WI38 (cell line): ENCODE results near the gene CCDC184.
"Not testable (repeated sequence)": the region's sequence is repeated elsewhere in the genome, so short reads cannot be mapped to it uniquely, and the experiment has no call there.

ENCODE experiments used
- H3K4me3 ChIP-seq: 2 replicates; pipeline ENCODE4 v1.5.1; 2011; ENCODE audit warnings: low read depth, mild to moderate bottlenecking, control low read depth, low read length
- TF ChIP-seq, protein P1 (sequence below): IDR thresholded peaks from 2 replicates; pipeline ENCODE4 v1.5.1; 2012; ENCODE audit warnings: low read depth, mild to moderate bottlenecking, control low read depth, low read length

Gene CCDC184

DNA sequence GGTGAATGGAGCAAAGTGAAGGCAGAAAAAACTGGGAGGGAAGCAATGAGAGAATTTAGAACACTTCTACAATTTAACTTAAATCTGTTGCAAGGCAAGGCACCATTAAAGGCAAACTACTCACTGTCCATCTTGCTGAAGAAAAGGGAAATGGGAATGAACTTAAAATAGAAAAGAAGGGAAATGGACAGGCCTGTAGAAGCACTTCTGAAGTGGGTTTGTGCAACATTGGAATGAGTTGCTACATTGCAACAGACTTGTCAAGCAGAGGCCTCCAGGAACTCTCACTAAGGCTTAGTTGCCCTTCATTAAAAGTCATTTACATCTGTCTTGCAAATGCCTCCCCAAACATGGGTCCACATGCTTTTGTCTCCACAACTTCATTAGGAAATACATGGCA lies 33.3 kb downstream of the CCDC184 start:
- H3K4me3 ChIP-seq, result no peak overlapping the region
- TF ChIP-seq, protein P1, sequence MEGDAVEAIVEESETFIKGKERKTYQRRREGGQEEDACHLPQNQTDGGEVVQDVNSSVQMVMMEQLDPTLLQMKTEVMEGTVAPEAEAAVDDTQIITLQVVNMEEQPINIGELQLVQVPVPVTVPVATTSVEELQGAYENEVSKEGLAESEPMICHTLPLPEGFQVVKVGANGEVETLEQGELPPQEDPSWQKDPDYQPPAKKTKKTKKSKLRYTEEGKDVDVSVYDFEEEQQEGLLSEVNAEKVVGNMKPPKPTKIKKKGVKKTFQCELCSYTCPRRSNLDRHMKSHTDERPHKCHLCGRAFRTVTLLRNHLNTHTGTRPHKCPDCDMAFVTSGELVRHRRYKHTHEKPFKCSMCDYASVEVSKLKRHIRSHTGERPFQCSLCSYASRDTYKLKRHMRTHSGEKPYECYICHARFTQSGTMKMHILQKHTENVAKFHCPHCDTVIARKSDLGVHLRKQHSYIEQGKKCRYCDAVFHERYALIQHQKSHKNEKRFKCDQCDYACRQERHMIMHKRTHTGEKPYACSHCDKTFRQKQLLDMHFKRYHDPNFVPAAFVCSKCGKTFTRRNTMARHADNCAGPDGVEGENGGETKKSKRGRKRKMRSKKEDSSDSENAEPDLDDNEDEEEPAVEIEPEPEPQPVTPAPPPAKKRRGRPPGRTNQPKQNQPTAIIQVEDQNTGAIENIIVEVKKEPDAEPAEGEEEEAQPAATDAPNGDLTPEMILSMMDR, result no peak

- TF ChIP-seq, protein P1, result no peak
- H3K4me3 ChIP-seq, result no peak overlapping the region
These were observed 36.2 kb downstream of the CCDC184 start for GRCh38 chr12:48219631-48220030.

GRCh38 chr12:48220701-48221100 lies 37.3 kb downstream of the CCDC184 start:
- TF ChIP-seq, protein P1, result no peak

DNA sequence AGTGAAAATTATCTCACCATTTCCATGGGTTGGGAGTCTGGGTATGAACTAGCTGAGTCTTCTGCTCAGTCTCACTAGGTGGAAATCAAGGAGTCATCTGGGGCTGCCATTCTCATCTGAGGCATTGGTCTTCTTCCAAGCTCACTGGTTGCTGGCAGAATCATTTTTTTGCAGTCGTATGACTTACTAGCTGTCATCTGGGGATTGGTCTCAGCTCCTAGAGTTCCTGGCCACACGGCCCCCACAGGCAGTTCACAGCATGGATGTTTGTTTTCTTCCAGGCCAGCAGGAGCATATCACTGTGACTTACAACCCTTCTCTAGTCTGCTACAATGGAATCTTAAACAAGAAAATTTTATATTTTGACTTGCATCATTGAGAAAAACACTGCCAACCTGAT lies 38.2 kb downstream of the CCDC184 start:
- TF ChIP-seq, protein P1, result no peak
- no peak overlapping the region for H3K4me3 ChIP-seq

More at GRCh38 chr12:48220701-48221100, 37.3 kb downstream of the CCDC184 start:
- H3K4me3 ChIP-seq, result no peak overlapping the region

GRCh38 chr12:48224533-48224932 lies 41.1 kb downstream of the CCDC184 start:
- H3K4me3 ChIP-seq, result not testable (repeated sequence)

GRCh38 chr12:48231169-48231958 lies 47.9 kb downstream of the CCDC184 start:
- not testable (repeated sequence) for H3K4me3 ChIP-seq
